ENCODE data around the gene NFKBIB.
"Not testable (repeated sequence)": the region's sequence is repeated elsewhere in the genome, so short reads cannot be mapped to it uniquely, and the experiment has no call there.

NFKBIB gene

GRCh38 chr19:38899447-38900201 is at the start of gene NFKBIB, which contains the start of gene SIRT2:
Gene NFKBIB, plus strand, starts transcription at chr19:38899969. Its CDS starts 64 bp downstream, at chr19:38900033.
Gene SIRT2, minus strand, starts transcription at chr19:38899618. Its CDS starts 97 bp downstream, at chr19:38899521.
- peak; percentile 99 for DNase-seq (ENCODE audit: low read depth)

- DNase-seq (ENCODE audit: low read depth), result no peak
Measured at GRCh38 chr19:38850436-38850975, 49.3 kb upstream of the NFKBIB start.

GRCh38 chr19:38850976-38851621 is 48.7 kb upstream of the NFKBIB start:
- no peak for DNase-seq (ENCODE audit: low read depth)

GRCh38 chr19:38851622-38852230 is 48.0 kb upstream of the NFKBIB start:
- DNase-seq (ENCODE audit: low read depth), result peak; percentile 86

- DNase-seq (ENCODE audit: low read depth), result no peak
Measured at GRCh38 chr19:38852231-38853044, 47.3 kb upstream of the NFKBIB start.

- DNase-seq (ENCODE audit: low read depth), result no peak
Measured at GRCh38 chr19:38853214-38853613, 46.6 kb upstream of the NFKBIB start.

- not testable (repeated sequence) for DNase-seq (ENCODE audit: low read depth)
Measured at GRCh38 chr19:38854961-38855360, 44.8 kb upstream of the NFKBIB start.

- DNase-seq (ENCODE audit: low read depth), result not testable (repeated sequence)
Measured at GRCh38 chr19:38855751-38856150, 44.0 kb upstream of the NFKBIB start.

GRCh38 chr19:38856813-38857212 is 43.0 kb upstream of the NFKBIB start:
- DNase-seq (ENCODE audit: low read depth), result no peak

GRCh38 chr19:38859631-38860204 is 40.1 kb upstream of the NFKBIB start:
- not testable (repeated sequence) for DNase-seq (ENCODE audit: low read depth)

- no peak for DNase-seq (ENCODE audit: low read depth)
Measured at GRCh38 chr19:38861368-38861767, 38.4 kb upstream of the NFKBIB start.

- DNase-seq (ENCODE audit: low read depth), result no peak
Measured at GRCh38 chr19:38862321-38863059, 37.3 kb upstream of the NFKBIB start.

GRCh38 chr19:38867171-38867780 is 32.5 kb upstream of the NFKBIB start:
- DNase-seq (ENCODE audit: low read depth), result no peak

GRCh38 chr19:38868551-38868950 is 31.2 kb upstream of the NFKBIB start:
- no peak for DNase-seq (ENCODE audit: low read depth)

- no peak for DNase-seq (ENCODE audit: low read depth)
Measured at GRCh38 chr19:38869160-38869835, 30.5 kb upstream of the NFKBIB start.

GRCh38 chr19:38869836-38870607 is 29.7 kb upstream of the NFKBIB start:
- DNase-seq (ENCODE audit: low read depth), result no peak

GRCh38 chr19:38870612-38871011 is 29.2 kb upstream of the NFKBIB start:
- no peak for DNase-seq (ENCODE audit: low read depth)

GRCh38 chr19:38873400-38873799 is 26.4 kb upstream of the NFKBIB start:
- not testable (repeated sequence) for DNase-seq (ENCODE audit: low read depth)
